B cell (primary cell): ENCODE results near the gene PLA2G4D. TPM values are rescaled to one million over a fixed set of nuclear protein-coding genes. Genes with fewer than 3 reads are reported as not detected.

Source experiments
- ATAC-seq: fragments of 200-7000 bp; cut with Tn5 transposase; one replicate; pipeline ENCODE4 v1.10.0; 2021; ENCODE audit warnings: low read depth, mild to moderate bottlenecking, moderate number of reproducible peaks, moderate library complexity
- CTCF ChIA-PET: fragments of 350-600 bp; sonication (Branson Sonifier 250); formaldehyde crosslinking; loops from one replicate; lab custom pipeline; 2021; ENCODE audit warnings: antibody characterized with exemption, inconsistent platforms; lab: Charles Lee
- POLR2A ChIA-PET: fragments of 350-600 bp; sonication (Branson Sonifier 250); formaldehyde crosslinking; loops from one replicate; lab custom pipeline; 2021; ENCODE audit warnings: antibody characterized with exemption; lab: Charles Lee
- DNase-seq: peaks from one replicate; pipeline ENCODE4 v3.0.0; 2013
- H2AFZ ChIP-seq: 2 replicates; pipeline ENCODE4 v1.6.1; 2012; ENCODE audit warnings: mild to moderate bottlenecking, low read depth, low read length; ENCODE audit not compliant: insufficient read depth, poor library complexity, severe bottlenecking
- H3K27ac ChIP-seq, 2 donors: 1 replicate in 1 of 2; 2 replicates in 1 of 2; pipeline ENCODE4 v1.5.1; 2012 to 2013; ENCODE audit warnings: low read length in 2 of 2, mild to moderate bottlenecking in 2 of 2, moderate library complexity in 1 of 2
- H3K27me3 ChIP-seq, 4 experiments: fragments of 200-600 bp in 1 of 4; sonication (generic) in 1 of 4; replicated peaks in 1 of 4; 1 replicate in 2 of 4; 2 replicates in 2 of 4; pipeline versions ENCODE4 v1.6.1 to v1.7.0; 2013 to 2016; ENCODE audit warnings: low read length in 3 of 4, mild to moderate bottlenecking in 2 of 4, mixed read lengths in 1 of 4, moderate library complexity in 1 of 4; ENCODE audit not compliant: insufficient read depth in 4 of 4, control insufficient read depth in 3 of 4; ENCODE audit errors: control extremely low read depth in 1 of 4
- H3K36me3 ChIP-seq, 2 experiments: replicated peaks in 1 of 2; 1 replicate in 1 of 2; 2 replicates in 1 of 2; pipeline versions ENCODE4 v1.6.1 to v1.7.1; 2013; ENCODE audit warnings: low read length in 1 of 2; ENCODE audit not compliant: insufficient read depth in 2 of 2, control insufficient read depth in 1 of 2; ENCODE audit errors: control extremely low read depth in 1 of 2, extremely low read depth in 1 of 2
- H3K4me1 ChIP-seq, 2 donors: fragments of 200-600 bp in 1 of 2; sonication (generic) in 1 of 2; 1 replicate in 1 of 2; 2 replicates in 1 of 2; pipeline versions ENCODE4 v1.5.1 to v1.6.1; 2013 to 2017; ENCODE audit warnings: low read length in 2 of 2; ENCODE audit not compliant: control insufficient read depth in 2 of 2, insufficient read depth in 2 of 2
- H3K4me2 ChIP-seq: replicated peaks from 2 replicates; pipeline ENCODE3; 2012; ENCODE audit warnings: mild to moderate bottlenecking, low read depth, low read length; ENCODE audit not compliant: poor library complexity, severe bottlenecking
- H3K4me3 ChIP-seq, 5 experiments: fragments of 200-600 bp in 1 of 5; sonication (generic) in 1 of 5; 1 replicate in 3 of 5; 2 replicates in 2 of 5; pipeline versions ENCODE4 v1.5.1 to v1.7.0; 2011 to 2016; ENCODE audit warnings: low read length in 4 of 5, mild to moderate bottlenecking in 4 of 5, low read depth in 2 of 5, control low read depth in 1 of 5, moderate library complexity in 1 of 5; ENCODE audit not compliant: insufficient read depth in 1 of 5; ENCODE audit errors: control extremely low read depth in 1 of 5, extremely low read depth in 1 of 5
- H3K79me2 ChIP-seq: fragments of 200-600 bp; sonication (generic); one replicate; pipeline ENCODE4 v1.6.0; 2016; ENCODE audit warnings: low read length; ENCODE audit not compliant: control insufficient read depth, insufficient read depth
- H3K9ac ChIP-seq: fragments of 200-600 bp; sonication (generic); 2 replicates; pipeline ENCODE4 v1.6.1; 2017; ENCODE audit warnings: mild to moderate bottlenecking, low read length, moderate library complexity
- H3K9me3 ChIP-seq, 3 donors: one replicate each; pipeline versions ENCODE4 v1.6.1 to v1.7.1; 2013; ENCODE audit warnings: low read length in 2 of 3; ENCODE audit not compliant: control insufficient read depth in 2 of 3, insufficient read depth in 1 of 3; ENCODE audit errors: control extremely low read depth in 1 of 3
- H4K20me1 ChIP-seq: 2 replicates; pipeline ENCODE4 v1.6.0; 2012; ENCODE audit warnings: mild to moderate bottlenecking, low read length; ENCODE audit not compliant: insufficient read depth, control insufficient read depth, poor library complexity, severe bottlenecking
- H3K27ac Mint-ChIP-seq: one replicate; pipeline ENCODE4 v1.8.0; 2021; ENCODE audit warnings: mixed read lengths
- H3K27me3 Mint-ChIP-seq: one replicate; pipeline ENCODE4 v1.8.0; 2021; ENCODE audit warnings: mixed read lengths
- H3K4me1 Mint-ChIP-seq: one replicate; pipeline ENCODE4 v1.8.0; 2021; ENCODE audit warnings: mixed read lengths
- H3K4me3 Mint-ChIP-seq: one replicate; pipeline ENCODE4 v1.8.0; 2021; ENCODE audit warnings: mixed read lengths
- H3K9me3 Mint-ChIP-seq: one replicate; pipeline ENCODE4 v1.8.0; 2022; ENCODE audit warnings: mixed read lengths; ENCODE audit not compliant: insufficient read depth
- CTCF ChIP-seq: fragments of 200-600 bp; IDR thresholded peaks from one replicate; pipeline ENCODE4 v1.8.0; 2022; ENCODE audit warnings: antibody characterized with exemption, mild to moderate bottlenecking
- EZH2 ChIP-seq: IDR thresholded peaks from 2 replicates; pipeline ENCODE4 v1.6.1; 2012; ENCODE audit warnings: borderline replicate concordance, low read depth, mild to moderate bottlenecking, moderate library complexity, low read length; ENCODE audit not compliant: insufficient read depth, poor library complexity, severe bottlenecking
- WGBS: methylation state at CpG from one replicate; pipeline ENCODE4 v1.1.5; 2013; ENCODE audit warnings: missing lambda C conversion rate; ENCODE audit not compliant: insufficient coverage; 5-methylcytosine and 5-hydroxymethylcytosine counted together
- intact Hi-C: fragments of 100-400 bp; cut with micrococcal nuclease; formaldehyde crosslinking; loops from one replicate; pipeline ENCODE4 v1.10.0; 2022
- polyA plus RNA-seq: library from polyadenylated mRNA; depleted of rRNA; stranded (reverse); fragments of >200 nt; gene quantifications from 2 replicates; pipeline ENCODE4 v1.2.3, GENCODE V29; 2012
- total RNA-seq, 2 donors: library from RNA; stranded (reverse); fragments of 120-200 nt in 1 of 2; gene quantifications; 1 replicate in 1 of 2; 2 replicates in 1 of 2; pipeline versions ENCODE4 v1.2.3 to v1.2.4, GENCODE V29; 2013 to 2022

The PLA2G4D gene
- total and polyA plus RNA-seq, 2 donors (not counting 1 experiment from before 2014, with no cell fraction given): not detected

- Histone ChIP-seq H3K4me3 (no peak overlapping the region), H3K27me3 (peaks cover 0 to 4% (median 0%) of the 10 kb centered on the region in 4 experiments), H3K27ac (no peak overlapping the region), H4K20me1 (no peaks in the 10 kb centered on the region), H3K9ac (no peak overlapping the region), H3K4me1 (peaks cover 0 to 3% of the 10 kb centered on the region in 2 donors), H2AFZ (no peak overlapping the region), H3K4me2 (no peak overlapping the region), H3K79me2 (no peaks in the 10 kb centered on the region), H3K36me3 (no peaks in the 10 kb centered on the region), H3K9me3 (peaks cover 0 to 3% (median 0%) of the 10 kb centered on the region in 3 donors)
- H3K4me1 Mint-ChIP-seq: peaks cover 4% of the 10 kb centered on the region
- WGBS: 19% methylated on average over 4 of the region's 6 CpGs
- H3K27me3 Mint-ChIP-seq: peaks cover 22% of the 10 kb centered on the region
- no peak for ATAC-seq
- intact Hi-C loops: no loop called here
- H3K27ac Mint-ChIP-seq: no peak overlapping the region
- H3K9me3 Mint-ChIP-seq: no peaks in the 10 kb centered on the region
- H3K4me3 Mint-ChIP-seq: no peak overlapping the region
- no peak for DNase-seq
- TF ChIP-seq CTCF (no peak), EZH2 (no peak)
- POLR2A ChIA-PET: no interaction called here
- CTCF ChIA-PET: no interaction called here
These were observed 8.4 kb upstream of the PLA2G4D start for GRCh38 chr15:42102646-42103235.

GRCh38 chr15:42101861-42102260 is 7.5 kb upstream of the PLA2G4D start:
- CTCF ChIA-PET: no interaction called here
- DNase-seq: no peak
- H3K9me3 Mint-ChIP-seq: no peaks in the 10 kb centered on the region
- no CpG with 5 or more reads among the region's 1 CpG for WGBS
- H3K4me3 Mint-ChIP-seq: no peak overlapping the region
- peaks cover 0 to 3% of the 10 kb centered on the region in 2 donors for H3K4me1 ChIP-seq
- H3K27ac ChIP-seq: no peak overlapping the region
- H3K4me2 ChIP-seq: no peak overlapping the region
- no peak for TF ChIP-seq CTCF
- POLR2A ChIA-PET: no interaction called here
- H4K20me1 ChIP-seq: no peaks in the 10 kb centered on the region
- H3K27me3 Mint-ChIP-seq: peaks cover 23% of the 10 kb centered on the region
- H3K79me2 ChIP-seq: no peaks in the 10 kb centered on the region
- H3K9me3 ChIP-seq: peaks cover 0 to 3% (median 0%) of the 10 kb centered on the region in 3 donors
- no peaks in the 10 kb centered on the region for H3K36me3 ChIP-seq
- H3K4me3 ChIP-seq: no peak overlapping the region
- no peak for ATAC-seq
- no peak overlapping the region for H3K27ac Mint-ChIP-seq
- H3K4me1 Mint-ChIP-seq: no peaks in the 10 kb centered on the region
- no peak overlapping the region for H3K9ac ChIP-seq
- intact Hi-C loops: no loop called here
- H3K27me3 ChIP-seq: peaks cover 0 to 4% (median 0%) of the 10 kb centered on the region in 4 experiments
- no peak overlapping the region for H2AFZ ChIP-seq
